ENCODE data around the gene FAR1.

The FAR1 gene

DNA sequence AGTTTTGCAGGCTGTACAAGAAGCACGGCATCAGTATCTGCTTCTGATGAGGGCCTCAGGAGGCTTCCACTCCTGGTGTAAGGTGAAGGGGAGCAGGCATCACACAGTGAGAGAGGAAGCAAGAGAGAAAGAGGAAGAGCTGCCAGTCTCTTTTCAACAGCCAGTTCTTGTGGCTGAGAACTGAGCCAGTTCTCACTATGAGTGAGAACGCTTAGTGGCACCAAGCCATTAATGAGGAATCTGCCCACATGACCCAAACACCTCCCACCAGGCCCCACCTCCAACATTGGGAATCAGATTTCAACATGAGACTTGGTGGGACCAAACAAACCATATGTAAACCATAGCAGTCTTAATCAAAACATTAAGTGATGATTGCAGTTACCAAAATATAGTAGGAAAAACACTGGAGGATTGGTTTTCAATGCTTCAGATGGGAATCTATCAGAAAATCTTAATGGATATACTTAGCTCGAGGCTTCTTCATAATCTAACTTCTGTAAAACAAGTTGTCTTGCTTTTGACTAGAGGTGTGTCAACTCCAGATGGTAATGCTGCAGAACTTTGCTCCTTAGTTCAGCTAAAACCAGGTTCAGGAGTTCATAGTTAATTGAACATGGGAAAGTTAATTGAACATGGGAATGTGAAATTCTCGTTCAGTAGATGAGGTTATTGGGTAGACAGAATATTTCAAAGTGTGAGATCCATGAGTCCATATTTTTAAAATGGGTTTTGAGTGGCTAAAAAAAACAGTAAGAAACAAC lies 12.2 kb downstream of the FAR1 start:
- Histone ChIP-seq H3K36me3 (ENCODE audit: insufficient read depth, low read length) (no peaks in the 10 kb centered on the region), H3K4me3 (ENCODE audit: low read length) (no peak overlapping the region), H3K9me3 (ENCODE audit: low read length) (peaks cover 4% of the 10 kb centered on the region), H3K27me3 (ENCODE audit: insufficient read depth, low read length) (no peaks in the 10 kb centered on the region), H2AFZ (ENCODE audit: low read depth, low read length) (no peak overlapping the region), H3K4me1 (ENCODE audit: insufficient read depth, low read length) (peaks cover 11% of the 10 kb centered on the region)

GRCh38 chr11:13681446-13681845 lies 13.0 kb downstream of the FAR1 start:
- Histone ChIP-seq H3K9me3 (ENCODE audit: low read length) (peaks cover 4% of the 10 kb centered on the region), H3K36me3 (ENCODE audit: insufficient read depth, low read length) (no peaks in the 10 kb centered on the region)

GRCh38 chr11:13682212-13682611 lies 13.7 kb downstream of the FAR1 start:
- Histone ChIP-seq H2AFZ (ENCODE audit: low read depth, low read length) (no peak overlapping the region), H3K36me3 (ENCODE audit: insufficient read depth, low read length) (no peaks in the 10 kb centered on the region), H3K4me3 (ENCODE audit: low read length) (no peak overlapping the region), H3K9me3 (ENCODE audit: low read length) (peaks cover 4% of the 10 kb centered on the region), H3K4me1 (ENCODE audit: insufficient read depth, low read length) (peaks cover 16% of the 10 kb centered on the region), H3K27me3 (ENCODE audit: insufficient read depth, low read length) (no peaks in the 10 kb centered on the region)

More at GRCh38 chr11:13681446-13681845, 13.0 kb downstream of the FAR1 start:
- Histone ChIP-seq H2AFZ (ENCODE audit: low read depth, low read length) (no peak overlapping the region), H3K4me3 (ENCODE audit: low read length) (no peak overlapping the region), H3K27me3 (ENCODE audit: insufficient read depth, low read length) (no peaks in the 10 kb centered on the region), H3K4me1 (ENCODE audit: insufficient read depth, low read length) (peaks cover 16% of the 10 kb centered on the region)

DNA sequence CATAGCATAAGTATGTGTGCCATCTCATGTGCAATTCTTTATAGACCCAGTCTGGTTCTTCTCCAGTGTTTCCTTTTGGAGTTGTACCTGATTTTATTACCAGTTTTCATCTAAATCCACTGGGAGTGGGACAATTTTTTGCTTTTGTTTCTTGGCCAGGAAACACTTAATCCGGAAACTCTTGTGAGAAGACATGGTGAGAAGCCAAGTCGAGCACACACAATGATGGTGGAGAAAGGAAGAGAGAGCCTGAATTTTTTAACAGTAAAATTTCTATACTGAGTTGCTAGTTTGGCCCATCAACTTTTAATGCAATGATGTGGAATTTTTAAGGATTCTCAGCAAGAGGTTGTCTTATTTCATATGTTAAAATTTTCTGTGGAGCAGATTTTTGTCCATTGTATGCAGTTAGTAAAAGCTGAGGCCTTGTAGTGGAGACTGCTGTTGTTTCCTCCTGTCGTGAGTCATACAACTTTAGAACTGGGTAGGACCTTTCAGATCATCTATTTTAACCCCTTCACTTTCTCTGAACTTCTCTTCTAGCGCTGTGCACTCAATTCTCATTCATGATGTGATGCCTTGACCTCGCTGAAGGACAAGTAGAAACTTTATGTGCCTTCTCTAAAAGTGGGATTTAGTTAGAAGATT lies 17.1 kb downstream of the FAR1 start:
- Histone ChIP-seq H3K36me3 (ENCODE audit: insufficient read depth, low read length) (no peaks in the 10 kb centered on the region), H3K4me1 (ENCODE audit: insufficient read depth, low read length) (peaks cover 16% of the 10 kb centered on the region), H3K27me3 (ENCODE audit: insufficient read depth, low read length) (no peaks in the 10 kb centered on the region), H2AFZ (ENCODE audit: low read depth, low read length) (no peak overlapping the region), H3K4me3 (ENCODE audit: low read length) (no peak overlapping the region), H3K9me3 (ENCODE audit: low read length) (no peaks in the 10 kb centered on the region)

- Histone ChIP-seq H3K4me3 (ENCODE audit: low read length) (no peak overlapping the region), H3K4me1 (ENCODE audit: insufficient read depth, low read length) (peaks cover 12% of the 10 kb centered on the region), H3K9me3 (ENCODE audit: low read length) (peaks cover 6% of the 10 kb centered on the region), H3K36me3 (ENCODE audit: insufficient read depth, low read length) (no peaks in the 10 kb centered on the region), H3K27me3 (ENCODE audit: insufficient read depth, low read length) (no peaks in the 10 kb centered on the region), H2AFZ (ENCODE audit: low read depth, low read length) (no peak overlapping the region)
Measured at GRCh38 chr11:13686776-13687175, 18.3 kb downstream of the FAR1 start.

DNA sequence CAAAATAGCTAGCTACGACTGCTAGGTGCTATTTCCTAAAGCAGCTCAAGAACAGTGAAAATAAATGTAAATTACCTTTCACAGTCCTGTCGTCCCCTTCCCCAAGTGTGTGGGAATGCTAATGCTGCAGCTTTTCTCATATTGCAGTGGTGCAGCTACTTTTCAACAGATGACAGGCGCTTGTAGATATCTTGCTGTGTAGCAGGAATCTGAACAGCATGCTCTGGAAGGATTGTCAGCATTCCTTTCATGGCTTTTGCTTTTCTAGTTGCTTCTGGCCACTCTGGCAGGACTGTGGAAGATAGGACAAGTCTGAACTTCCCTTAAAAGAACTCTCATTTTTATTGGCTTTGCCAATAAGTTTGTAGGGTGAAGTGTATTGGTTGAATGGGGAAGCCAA lies 18.8 kb downstream of the FAR1 start:
- no peak overlapping the region for H3K4me3 ChIP-seq (ENCODE audit: low read length)

DNA sequence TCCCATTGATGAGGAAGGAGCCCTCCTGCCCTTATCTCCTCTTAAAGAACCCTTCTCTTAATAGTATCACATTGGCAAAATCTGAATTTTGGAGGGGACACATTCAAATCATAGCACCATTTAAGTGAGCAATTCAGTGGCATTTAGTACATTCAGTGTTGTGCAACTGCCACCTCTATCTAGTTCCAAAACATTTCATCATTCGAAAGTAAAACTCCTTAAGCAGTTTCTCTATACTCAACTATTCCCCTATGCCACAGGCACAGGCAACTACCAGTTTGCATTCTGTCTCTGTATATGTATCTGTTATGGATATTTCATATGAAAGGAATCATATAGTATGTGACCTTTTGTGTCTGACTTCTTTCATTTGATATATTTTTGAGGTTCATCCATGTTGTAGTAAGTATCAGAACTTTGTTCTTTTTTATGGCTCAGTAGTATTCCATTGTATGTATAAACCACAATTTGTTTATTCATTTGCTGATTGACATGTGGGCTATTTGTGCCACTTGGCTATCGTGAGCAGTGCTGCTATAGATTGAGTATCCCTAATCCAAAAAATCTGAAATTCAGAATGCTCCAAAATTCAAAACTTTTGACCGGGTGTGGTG lies 22.9 kb downstream of the FAR1 start:
- Histone ChIP-seq H3K4me1 (ENCODE audit: insufficient read depth, low read length) (no peaks in the 10 kb centered on the region), H3K36me3 (ENCODE audit: insufficient read depth, low read length) (peaks cover 12% of the 10 kb centered on the region), H3K4me3 (ENCODE audit: low read length) (no peak overlapping the region), H2AFZ (ENCODE audit: low read depth, low read length) (no peak overlapping the region), H3K9me3 (ENCODE audit: low read length) (peaks cover 6% of the 10 kb centered on the region), H3K27me3 (ENCODE audit: insufficient read depth, low read length) (no peaks in the 10 kb centered on the region)

More for the DNA sequence above, 18.8 kb downstream of the FAR1 start:
- Histone ChIP-seq H3K9me3 (ENCODE audit: low read length) (peaks cover 6% of the 10 kb centered on the region), H3K36me3 (ENCODE audit: insufficient read depth, low read length) (no peaks in the 10 kb centered on the region), H3K4me1 (ENCODE audit: insufficient read depth, low read length) (peaks cover 12% of the 10 kb centered on the region), H3K27me3 (ENCODE audit: insufficient read depth, low read length) (no peaks in the 10 kb centered on the region), H2AFZ (ENCODE audit: low read depth, low read length) (no peak overlapping the region)

- no peaks in the 10 kb centered on the region for H3K4me1 ChIP-seq (ENCODE audit: insufficient read depth, low read length)
- H3K9me3 ChIP-seq (ENCODE audit: low read length) = peaks cover 6% of the 10 kb centered on the region
- no peak overlapping the region for H3K4me3 ChIP-seq (ENCODE audit: low read length)
- H3K27me3 ChIP-seq (ENCODE audit: insufficient read depth, low read length) = no peaks in the 10 kb centered on the region
- peaks cover 19% of the 10 kb centered on the region for H3K36me3 ChIP-seq (ENCODE audit: insufficient read depth, low read length)
- H2AFZ ChIP-seq (ENCODE audit: low read depth, low read length) = no peak overlapping the region
Measured at GRCh38 chr11:13692172-13692571, 23.7 kb downstream of the FAR1 start.

DNA sequence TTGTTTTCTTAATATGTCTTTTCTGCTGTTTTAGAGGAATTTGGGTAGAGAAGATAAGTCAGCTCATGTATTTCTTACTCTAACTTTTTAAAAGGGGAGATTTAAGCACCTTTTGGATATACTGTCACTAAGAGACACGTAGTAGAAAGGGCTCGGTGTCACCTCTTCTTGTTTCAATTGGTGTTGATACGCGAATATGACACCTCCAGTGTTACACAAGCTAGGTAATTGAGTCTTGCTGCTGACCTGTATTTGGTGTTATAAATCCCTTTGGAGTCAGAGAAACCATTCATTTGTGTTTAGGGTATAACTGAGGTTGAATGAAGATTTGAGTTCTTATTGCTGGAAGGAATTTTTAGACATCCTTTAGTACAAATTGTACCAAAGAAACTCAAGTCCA lies 25.6 kb downstream of the FAR1 start:
- no peak overlapping the region for H3K4me3 ChIP-seq (ENCODE audit: low read length)
- H2AFZ ChIP-seq (ENCODE audit: low read depth, low read length) = no peak overlapping the region
- peaks cover 30% of the 10 kb centered on the region for H3K36me3 ChIP-seq (ENCODE audit: insufficient read depth, low read length)
- no peaks in the 10 kb centered on the region for H3K27me3 ChIP-seq (ENCODE audit: insufficient read depth, low read length)
- peaks cover 6% of the 10 kb centered on the region for H3K9me3 ChIP-seq (ENCODE audit: low read length)
- no peaks in the 10 kb centered on the region for H3K4me1 ChIP-seq (ENCODE audit: insufficient read depth, low read length)

GRCh38 chr11:13695886-13696285 lies 27.4 kb downstream of the FAR1 start:
- Histone ChIP-seq H2AFZ (ENCODE audit: low read depth, low read length) (no peak overlapping the region), H3K36me3 (ENCODE audit: insufficient read depth, low read length) (peaks cover 37% of the 10 kb centered on the region), H3K9me3 (ENCODE audit: low read length) (peaks cover 6% of the 10 kb centered on the region), H3K27me3 (ENCODE audit: insufficient read depth, low read length) (no peaks in the 10 kb centered on the region), H3K4me1 (ENCODE audit: insufficient read depth, low read length) (no peaks in the 10 kb centered on the region), H3K4me3 (ENCODE audit: low read length) (no peak overlapping the region)

DNA sequence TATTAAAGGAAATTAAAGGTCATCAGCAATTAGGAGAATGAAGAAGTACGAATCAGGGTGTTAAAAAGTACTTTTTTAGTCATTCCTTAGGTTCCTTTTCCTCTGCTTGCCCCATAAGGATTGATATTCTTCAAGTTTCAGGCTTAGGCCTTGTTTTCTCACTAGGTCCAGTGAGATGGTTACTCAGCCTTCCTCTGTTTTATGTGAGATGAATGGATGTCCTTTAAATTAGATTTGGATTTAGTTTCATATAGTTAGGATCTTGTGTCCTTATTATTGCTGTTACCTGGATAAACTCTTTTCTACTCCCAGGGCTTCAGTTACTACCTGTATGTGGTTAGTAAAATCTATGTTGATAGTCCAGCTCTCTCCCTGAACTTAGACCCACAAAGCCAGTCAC lies 29.2 kb downstream of the FAR1 start:
- peaks cover 51% of the 10 kb centered on the region for H3K36me3 ChIP-seq (ENCODE audit: insufficient read depth, low read length)
- H3K4me1 ChIP-seq (ENCODE audit: insufficient read depth, low read length) = no peaks in the 10 kb centered on the region
- no peaks in the 10 kb centered on the region for H3K27me3 ChIP-seq (ENCODE audit: insufficient read depth, low read length)
- H2AFZ ChIP-seq (ENCODE audit: low read depth, low read length) = no peak overlapping the region
- no peaks in the 10 kb centered on the region for H3K9me3 ChIP-seq (ENCODE audit: low read length)
- no peak overlapping the region for H3K4me3 ChIP-seq (ENCODE audit: low read length)

- Histone ChIP-seq H3K36me3 (ENCODE audit: insufficient read depth, low read length) (peaks cover 55% of the 10 kb centered on the region), H3K27me3 (ENCODE audit: insufficient read depth, low read length) (no peaks in the 10 kb centered on the region), H3K4me1 (ENCODE audit: insufficient read depth, low read length) (no peaks in the 10 kb centered on the region), H2AFZ (ENCODE audit: low read depth, low read length) (no peak overlapping the region), H3K4me3 (ENCODE audit: low read length) (no peak overlapping the region), H3K9me3 (ENCODE audit: low read length) (no peaks in the 10 kb centered on the region)
Measured at GRCh38 chr11:13698132-13698531, 29.7 kb downstream of the FAR1 start.

- Histone ChIP-seq H3K4me3 (ENCODE audit: low read length) (no peak overlapping the region), H3K9me3 (ENCODE audit: low read length) (no peaks in the 10 kb centered on the region), H3K27me3 (ENCODE audit: insufficient read depth, low read length) (no peaks in the 10 kb centered on the region), H3K4me1 (ENCODE audit: insufficient read depth, low read length) (no peaks in the 10 kb centered on the region), H2AFZ (ENCODE audit: low read depth, low read length) (no peak overlapping the region), H3K36me3 (ENCODE audit: insufficient read depth, low read length) (peaks cover 58% of the 10 kb centered on the region)
Measured at GRCh38 chr11:13699041-13699440, 30.6 kb downstream of the FAR1 start.
